Adipocyte (in vitro differentiated cells): ENCODE measurements around the gene NEURL1.

ENCODE experiments used
- DNase-seq: peaks from one replicate; pipeline ENCODE4 v3.0.0-alpha.2; 2015; ENCODE audit warnings: low read depth
- H3K27me3 ChIP-seq: replicated peaks from 2 replicates; pipeline ENCODE4 v1.7.0; 2013; ENCODE audit warnings: mild to moderate bottlenecking, low read length, moderate library complexity; ENCODE audit not compliant: control insufficient read depth, insufficient read depth
- H3K36me3 ChIP-seq: 2 replicates; pipeline ENCODE4 v1.7.0; 2013; ENCODE audit warnings: low read length, mild to moderate bottlenecking, moderate library complexity; ENCODE audit not compliant: control insufficient read depth, insufficient read depth, severe bottlenecking
- H3K4me1 ChIP-seq: 2 replicates; pipeline ENCODE4 v1.7.0; 2013; ENCODE audit warnings: mild to moderate bottlenecking, low read length, moderate library complexity; ENCODE audit not compliant: control insufficient read depth, insufficient read depth
- H3K4me3 ChIP-seq: 2 replicates; pipeline ENCODE4 v1.7.0; 2013; ENCODE audit warnings: mild to moderate bottlenecking, low read length, moderate library complexity
- H3K9ac ChIP-seq: 2 replicates; pipeline ENCODE4 v1.7.0; 2013; ENCODE audit warnings: mild to moderate bottlenecking, low read length, moderate library complexity
- H3K9me3 ChIP-seq: 2 replicates; pipeline ENCODE4 v1.7.0; 2013; ENCODE audit warnings: mild to moderate bottlenecking, low read length, moderate library complexity; ENCODE audit not compliant: control insufficient read depth

The NEURL1 gene

GRCh38 chr10:103574097-103575061 is 80.9 kb downstream of the NEURL1 start:
- no peaks in the 10 kb centered on the region for H3K9me3 ChIP-seq
- H3K36me3 ChIP-seq: no peaks in the 10 kb centered on the region
- DNase-seq: no peak
- peaks cover 68% of the 10 kb centered on the region for H3K27me3 ChIP-seq
- no peaks in the 10 kb centered on the region for H3K4me1 ChIP-seq
- no peak overlapping the region for H3K4me3 ChIP-seq
- no peak overlapping the region for H3K9ac ChIP-seq

GRCh38 chr10:103575416-103576075 is 82.0 kb downstream of the NEURL1 start:
- Histone ChIP-seq H3K9me3 (no peaks in the 10 kb centered on the region), H3K27me3 (peaks cover 68% of the 10 kb centered on the region), H3K36me3 (no peaks in the 10 kb centered on the region), H3K4me1 (no peaks in the 10 kb centered on the region), H3K9ac (no peak overlapping the region), H3K4me3 (no peak overlapping the region)
- no peak for DNase-seq

GRCh38 chr10:103576076-103576471 is 82.6 kb downstream of the NEURL1 start:
- H3K4me3 ChIP-seq: no peak overlapping the region
- no peaks in the 10 kb centered on the region for H3K9me3 ChIP-seq
- peaks cover 74% of the 10 kb centered on the region for H3K27me3 ChIP-seq
- H3K4me1 ChIP-seq: no peaks in the 10 kb centered on the region
- no peaks in the 10 kb centered on the region for H3K36me3 ChIP-seq
- H3K9ac ChIP-seq: no peak overlapping the region
- no peak for DNase-seq

- H3K9me3 ChIP-seq: no peaks in the 10 kb centered on the region
- H3K9ac ChIP-seq: no peak overlapping the region
- H3K4me3 ChIP-seq: no peak overlapping the region
- peaks cover 71% of the 10 kb centered on the region for H3K27me3 ChIP-seq
- no peak for DNase-seq
- H3K4me1 ChIP-seq: no peaks in the 10 kb centered on the region
- no peaks in the 10 kb centered on the region for H3K36me3 ChIP-seq
Observed at GRCh38 chr10:103576862-103577261, 83.4 kb downstream of the NEURL1 start.

GRCh38 chr10:103578782-103579382 is 85.4 kb downstream of the NEURL1 start:
- H3K27me3 ChIP-seq: peaks cover 63% of the 10 kb centered on the region
- no peak for DNase-seq
- H3K9ac ChIP-seq: no peak overlapping the region
- no peaks in the 10 kb centered on the region for H3K4me1 ChIP-seq
- no peaks in the 10 kb centered on the region for H3K36me3 ChIP-seq
- H3K4me3 ChIP-seq: no peak overlapping the region
- no peaks in the 10 kb centered on the region for H3K9me3 ChIP-seq

- Histone ChIP-seq H3K4me3 (no peak overlapping the region), H3K27me3 (peaks cover 64% of the 10 kb centered on the region), H3K9ac (no peak overlapping the region), H3K9me3 (no peaks in the 10 kb centered on the region), H3K4me1 (no peaks in the 10 kb centered on the region), H3K36me3 (no peaks in the 10 kb centered on the region)
- no peak for DNase-seq
Observed at GRCh38 chr10:103580011-103580410, 86.5 kb downstream of the NEURL1 start.

- H3K9ac ChIP-seq: no peak overlapping the region
- H3K4me1 ChIP-seq: no peaks in the 10 kb centered on the region
- no peak for DNase-seq
- H3K9me3 ChIP-seq: no peaks in the 10 kb centered on the region
- peaks cover 63% of the 10 kb centered on the region for H3K27me3 ChIP-seq
- H3K4me3 ChIP-seq: no peak overlapping the region
- H3K36me3 ChIP-seq: no peaks in the 10 kb centered on the region
Observed at GRCh38 chr10:103580430-103580829, 86.9 kb downstream of the NEURL1 start.

- Histone ChIP-seq H3K4me1 (no peaks in the 10 kb centered on the region), H3K4me3 (no peak overlapping the region), H3K27me3 (peaks cover 57% of the 10 kb centered on the region), H3K9me3 (no peaks in the 10 kb centered on the region), H3K36me3 (no peaks in the 10 kb centered on the region), H3K9ac (no peak overlapping the region)
- no peak for DNase-seq
Observed at GRCh38 chr10:103581499-103581898, 88.0 kb downstream of the NEURL1 start.

GRCh38 chr10:103582331-103583123 is 89.0 kb downstream of the NEURL1 start:
- Histone ChIP-seq H3K36me3 (peaks cover 4% of the 10 kb centered on the region), H3K9me3 (peaks cover 4% of the 10 kb centered on the region), H3K4me1 (no peaks in the 10 kb centered on the region), H3K4me3 (no peak overlapping the region), H3K9ac (no peak overlapping the region), H3K27me3 (peaks cover 52% of the 10 kb centered on the region)
- DNase-seq: no peak

- Histone ChIP-seq H3K27me3 (peaks cover 39% of the 10 kb centered on the region), H3K4me3 (peak overlapping the region; percentile 71), H3K4me1 (no peaks in the 10 kb centered on the region), H3K9ac (no peak overlapping the region), H3K9me3 (peaks cover 7% of the 10 kb centered on the region), H3K36me3 (peaks cover 6% of the 10 kb centered on the region)
- no peak for DNase-seq
Observed at GRCh38 chr10:103583871-103584215, 90.3 kb downstream of the NEURL1 start.
